GM19397 (cell line): ENCODE measurements around the gene CD5L.

Experiments
- ATAC-seq: cut with Tn5 transposase; IDR thresholded peaks from one replicate; pipeline ENCODE4 v1.9.1; 2021; ENCODE audit warnings: mild to moderate bottlenecking, moderate library complexity; ENCODE audit not compliant: unreplicated experiment

The CD5L gene

DNA sequence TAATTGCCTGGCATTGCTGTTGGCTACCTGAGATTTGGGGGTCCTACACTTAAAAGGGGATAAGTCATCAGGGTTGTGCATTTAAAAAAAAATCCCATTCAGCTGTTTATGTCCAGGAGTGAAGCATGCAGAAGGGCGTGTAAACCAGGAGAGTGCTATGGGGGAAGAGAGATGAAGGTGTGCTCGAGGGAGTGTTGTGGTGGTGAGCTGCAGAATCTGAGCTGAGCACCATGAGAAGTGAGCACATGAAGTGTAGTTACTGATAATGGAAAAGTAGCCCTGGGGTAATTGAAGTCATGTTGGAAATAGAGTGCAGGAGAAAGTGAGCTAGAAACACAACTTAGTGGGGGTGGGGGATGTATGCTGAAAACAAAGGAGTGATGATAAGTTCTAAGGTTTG, 22.4 kb downstream of the CD5L start:
- ATAC-seq: no peak

- no peak for ATAC-seq
Observed at GRCh38 chr1:157813269-157813668, 28.3 kb downstream of the CD5L start.

DNA sequence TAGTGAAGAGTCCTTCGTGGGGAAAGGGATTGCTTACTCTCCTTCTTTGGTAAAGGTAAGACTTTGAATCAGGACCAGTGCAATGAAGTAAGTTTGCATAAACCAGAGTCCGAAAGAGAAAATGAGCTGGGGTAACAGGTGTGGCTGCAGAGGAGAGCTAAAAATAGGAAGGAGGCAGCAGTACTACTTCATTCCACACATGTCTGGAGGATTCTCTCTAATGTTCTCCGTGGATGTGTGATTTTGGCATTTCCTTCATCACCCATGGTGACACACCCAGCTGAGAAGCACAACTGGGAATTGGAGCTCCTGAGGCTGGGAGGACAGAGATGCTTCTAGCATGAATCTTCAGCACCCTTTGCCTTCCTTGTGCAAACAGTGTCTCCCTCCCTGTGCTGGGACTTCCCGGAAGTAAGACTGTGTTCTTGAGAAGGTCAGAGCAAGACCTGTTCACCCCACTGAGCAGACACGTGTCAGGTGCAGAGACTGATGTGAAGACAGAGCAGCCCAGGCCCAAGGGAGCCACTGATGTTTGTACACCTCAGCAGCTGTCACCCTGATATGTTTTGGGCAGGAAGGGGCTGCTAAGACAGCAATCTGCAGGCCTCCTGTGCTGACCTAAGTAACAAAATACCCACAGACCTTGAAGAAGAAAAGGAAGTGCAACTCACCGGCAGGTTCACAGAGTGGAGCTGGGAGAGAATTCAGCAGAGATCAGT, 35.0 kb downstream of the CD5L start:
- ATAC-seq: peak; percentile 95

DNA sequence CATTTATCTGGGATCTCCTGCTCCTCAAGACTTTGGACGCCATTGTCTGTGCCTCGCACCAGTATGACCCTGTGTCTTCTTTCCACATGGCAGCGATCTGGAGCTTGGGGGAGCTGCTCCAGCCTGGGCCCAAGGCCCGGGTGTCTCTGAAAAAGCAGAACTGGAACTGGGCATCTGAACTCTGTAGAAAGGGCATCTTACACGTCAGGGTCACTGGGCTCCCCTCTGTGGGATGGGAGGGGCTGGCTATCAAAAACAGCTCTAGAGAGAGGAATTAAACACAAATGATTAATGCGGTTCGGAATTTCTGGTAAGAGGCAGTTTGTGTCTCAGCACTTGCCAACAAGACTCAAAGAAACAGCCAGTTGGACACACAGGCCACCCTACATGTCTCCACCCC, 37.8 kb downstream of the CD5L start:
- ATAC-seq: no peak

DNA sequence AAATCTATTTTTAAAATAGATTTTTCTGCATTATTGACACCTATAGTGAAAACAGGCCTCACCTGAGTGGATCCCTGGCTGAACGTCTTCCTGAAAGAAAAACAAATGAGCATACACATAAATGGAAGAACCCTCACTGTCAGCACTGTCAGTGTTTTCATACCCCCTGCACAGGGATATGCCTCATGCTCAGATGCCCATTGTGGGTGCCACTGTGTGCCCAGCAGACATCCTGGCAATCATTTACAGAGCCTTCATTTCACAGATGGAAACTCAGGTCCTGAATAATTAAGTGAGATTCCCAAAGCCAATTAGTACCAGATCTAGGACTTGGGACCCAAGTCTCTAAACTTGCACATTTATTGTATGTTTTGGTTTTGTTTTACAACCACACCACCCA, 41.6 kb downstream of the CD5L start:
- no peak for ATAC-seq

DNA sequence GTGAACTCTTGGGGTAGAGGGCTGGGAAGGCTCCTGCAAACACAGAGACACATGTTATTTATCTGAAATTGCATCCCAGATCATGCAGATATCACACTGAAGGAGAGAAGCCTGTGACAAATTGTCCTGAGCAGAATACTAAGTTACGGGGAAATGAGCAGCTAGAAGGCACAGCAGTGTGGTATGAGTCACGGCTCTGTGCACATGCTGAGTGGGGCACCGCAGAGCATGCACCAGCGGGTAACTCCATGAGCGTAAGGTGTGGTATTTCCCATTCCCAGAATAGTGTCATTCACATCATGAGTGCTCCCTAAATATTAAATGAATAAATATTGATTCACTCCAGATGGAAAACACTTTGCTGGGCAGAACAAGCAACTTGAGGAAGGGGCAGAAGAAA, 43.4 kb downstream of the CD5L start:
- no peak for ATAC-seq

- no peak for ATAC-seq
Observed at GRCh38 chr1:157785248-157785647, 56.4 kb downstream of the CD5L start.

DNA sequence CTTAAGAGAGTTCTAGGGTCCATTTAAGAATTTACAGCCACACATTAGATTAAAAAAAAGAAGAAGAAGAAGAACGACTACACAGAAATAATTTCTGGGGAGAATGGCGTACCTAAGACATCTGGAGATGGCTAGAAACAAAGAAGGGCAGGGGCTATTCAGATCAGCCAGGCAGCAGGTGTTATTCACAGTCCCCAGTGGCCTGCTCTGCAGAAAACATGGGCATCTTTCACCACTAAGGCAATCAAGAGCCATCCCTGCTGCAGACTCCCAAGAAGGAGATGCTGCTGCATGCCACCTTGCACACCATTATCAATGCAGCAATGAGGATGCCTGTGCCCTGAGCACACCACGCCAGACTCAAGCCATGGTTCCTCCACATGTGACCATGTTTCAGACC, 56.8 kb downstream of the CD5L start:
- ATAC-seq: no peak

- ATAC-seq: no peak
Observed at GRCh38 chr1:157782931-157783330, 58.7 kb downstream of the CD5L start.

DNA sequence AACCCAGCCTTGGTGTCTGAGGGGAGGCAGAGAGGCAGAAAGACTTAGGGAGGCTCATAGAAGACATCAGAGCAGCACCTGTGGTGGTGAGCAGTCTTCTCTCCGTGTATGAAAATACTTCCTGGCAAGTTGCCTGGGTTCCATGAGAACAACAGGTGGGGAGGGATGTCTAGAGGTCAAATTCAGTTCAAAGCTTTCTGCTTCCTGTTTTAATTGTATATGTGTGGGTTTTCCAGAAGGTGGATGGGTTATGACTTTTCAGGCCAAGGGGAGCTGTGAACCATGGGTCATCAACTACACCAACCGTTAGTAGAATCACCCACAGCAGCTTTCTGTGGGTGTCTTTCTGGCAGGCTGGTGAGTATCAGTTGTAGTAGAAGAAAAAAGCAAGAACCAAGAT, 60.6 kb downstream of the CD5L start:
- ATAC-seq: no peak
